Measurements from ENCODE around the gene CHD9NB.

Gene CHD9NB

DNA sequence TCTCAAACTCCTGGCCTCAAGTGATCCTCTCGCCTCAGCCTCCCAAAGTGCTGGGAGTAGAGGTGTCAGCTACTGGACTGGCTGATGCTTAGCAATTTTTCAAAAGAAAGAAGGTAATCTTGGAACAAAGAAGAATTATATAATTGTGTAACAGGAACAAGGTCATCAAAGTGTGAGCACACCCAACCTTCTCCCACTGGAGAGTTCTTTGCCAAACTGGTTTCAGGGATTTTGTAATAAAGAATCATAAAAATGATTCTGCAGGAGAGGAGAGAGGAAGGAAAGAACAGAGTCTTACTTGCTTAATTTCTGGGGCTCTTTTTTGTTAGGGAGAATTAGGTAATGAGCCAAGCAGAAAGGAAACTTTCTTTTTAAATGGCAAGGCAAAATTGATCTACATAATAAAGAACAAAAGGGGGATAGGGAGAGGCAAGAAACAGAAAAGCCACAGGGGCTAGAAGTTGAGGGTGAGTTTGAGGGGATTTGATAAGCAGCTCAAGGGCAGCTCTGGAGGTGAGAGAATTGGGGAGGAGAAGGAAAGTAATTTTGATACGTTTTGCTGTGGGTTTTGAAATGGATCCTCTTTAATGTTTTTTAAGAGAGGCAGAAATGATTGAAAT is 21.3 kb downstream of the CHD9NB start:
- DNase-seq (ENCODE audit: low spot score) = no peak

DNA sequence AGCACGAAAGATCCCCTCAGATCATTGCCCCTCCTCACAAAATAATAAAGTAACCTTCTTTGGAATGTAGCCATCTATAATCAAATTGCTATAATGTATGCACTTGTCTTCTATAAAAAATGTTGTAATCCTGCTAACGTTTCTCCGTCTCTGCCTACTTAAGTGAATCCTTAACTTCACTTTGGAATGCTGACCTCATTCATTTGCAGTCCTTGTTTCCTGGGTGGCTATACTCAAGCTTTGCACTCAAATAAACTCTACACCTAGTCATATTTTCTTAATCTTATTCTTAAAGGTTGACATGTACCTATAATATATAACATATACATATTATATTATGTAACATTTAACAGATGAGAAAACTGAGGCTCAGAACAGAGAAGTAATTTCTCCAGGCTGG is 22.7 kb downstream of the CHD9NB start:
- DNase-seq (ENCODE audit: low spot score) = no peak

DNA sequence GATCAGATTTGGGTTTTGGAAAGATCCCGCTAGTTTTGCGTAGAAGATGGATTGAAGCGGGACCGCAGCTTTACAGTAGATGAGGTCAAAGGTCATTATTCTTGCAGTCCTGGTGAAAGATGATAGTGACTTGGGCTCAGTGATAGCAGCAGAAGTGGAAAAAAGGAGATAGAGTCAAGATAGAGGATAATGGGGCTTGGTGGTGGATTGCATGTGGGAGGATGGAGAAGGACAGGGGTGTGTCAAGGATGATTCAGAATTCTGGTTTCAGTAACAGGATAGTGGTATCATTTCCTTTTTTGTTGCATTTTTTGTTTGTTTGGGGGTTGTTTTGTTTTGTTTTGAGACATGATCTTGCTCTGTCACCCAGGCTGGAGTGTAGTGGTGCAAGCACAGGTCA is 28.7 kb downstream of the CHD9NB start:
- DNase-seq (ENCODE audit: low spot score) = no peak

DNA sequence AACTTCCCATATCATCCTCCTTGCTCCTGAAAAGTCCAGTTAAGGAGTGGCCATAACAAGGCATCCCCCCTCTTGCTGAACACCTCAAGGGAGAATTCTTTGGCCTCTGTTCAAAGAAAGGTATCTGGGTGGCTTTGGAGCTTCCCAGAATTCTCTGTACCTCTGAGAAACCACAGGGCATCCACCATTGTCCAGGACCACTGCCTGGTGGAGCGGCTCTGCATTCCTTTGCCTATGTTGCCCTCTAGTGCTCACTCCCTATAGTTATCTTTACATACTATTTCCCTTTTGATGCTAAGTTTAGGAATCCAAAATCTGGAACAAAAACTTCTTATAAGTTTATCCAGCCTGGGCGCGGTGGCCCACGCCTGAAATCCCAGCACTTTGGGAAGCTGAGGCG is 30.3 kb downstream of the CHD9NB start:
- DNase-seq (ENCODE audit: low spot score) = peak; percentile 81

DNA sequence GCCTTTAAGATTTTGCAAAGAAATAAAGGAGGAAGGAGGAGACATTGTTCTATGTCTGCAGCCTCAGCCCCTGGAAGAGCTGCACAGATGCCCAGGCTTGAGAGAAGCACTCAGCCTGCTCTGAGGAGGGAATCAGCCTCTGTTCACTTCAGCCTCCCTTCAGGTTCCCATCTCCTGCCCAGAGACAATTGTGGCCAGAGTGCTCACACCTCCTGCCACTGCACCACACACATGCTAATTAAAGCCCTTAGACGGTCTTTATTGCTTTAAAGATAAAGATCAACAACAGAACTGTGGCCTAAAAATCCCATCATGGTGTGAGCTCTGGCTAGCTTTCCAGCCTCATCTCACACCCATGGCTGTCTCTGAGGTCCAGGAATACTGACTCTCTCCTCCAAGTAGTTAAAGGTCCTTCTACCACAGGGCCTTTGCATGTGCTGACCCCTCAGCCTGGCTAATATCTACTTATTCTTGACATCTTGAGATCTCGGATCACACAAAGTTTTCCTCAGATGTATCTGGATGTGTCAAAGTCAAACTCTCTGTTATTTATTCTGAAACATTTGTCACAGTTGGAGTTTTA is 33.8 kb downstream of the CHD9NB start:
- DNase-seq (ENCODE audit: low spot score) = no peak

DNA sequence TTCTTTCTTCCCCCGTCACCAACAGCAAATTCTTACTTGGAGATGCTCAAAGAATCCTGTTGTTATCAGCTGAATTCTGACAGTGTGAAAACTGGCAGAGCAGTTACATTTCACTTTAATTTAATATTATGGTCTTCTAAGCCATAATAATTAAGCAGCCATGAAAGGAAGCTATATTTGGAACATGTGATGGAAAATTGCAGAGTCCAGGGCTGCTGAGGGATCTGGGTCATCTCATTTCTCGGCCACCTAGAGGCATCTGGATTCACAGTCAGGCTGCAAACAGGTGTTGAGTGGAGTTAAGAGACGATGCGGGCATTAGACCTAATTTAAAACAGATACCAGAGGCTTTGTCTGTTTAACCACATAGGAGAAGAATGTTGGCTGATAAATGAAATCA is 38.4 kb downstream of the CHD9NB start:
- DNase-seq (ENCODE audit: low spot score) = no peak

DNA sequence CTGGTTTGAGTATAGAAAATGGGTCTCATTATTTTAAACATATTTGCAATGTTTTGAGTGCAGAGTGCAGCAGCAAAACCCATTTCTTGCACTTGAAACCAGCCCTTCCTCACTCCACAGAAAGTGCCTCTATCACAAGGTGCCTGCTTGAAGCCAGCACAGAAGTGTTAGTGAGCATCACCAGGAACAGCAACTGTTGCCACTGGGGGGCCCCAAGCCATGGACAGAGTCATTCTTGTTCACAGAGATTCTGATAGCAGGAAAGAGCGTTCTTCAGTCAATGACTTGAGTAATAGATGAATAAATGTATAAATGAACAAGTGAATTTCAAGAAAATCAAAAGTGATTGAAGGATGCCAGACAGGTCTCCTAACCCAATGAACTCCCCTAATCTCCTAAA is 45.6 kb downstream of the CHD9NB start:
- DNase-seq (ENCODE audit: low spot score) = no peak

DNA sequence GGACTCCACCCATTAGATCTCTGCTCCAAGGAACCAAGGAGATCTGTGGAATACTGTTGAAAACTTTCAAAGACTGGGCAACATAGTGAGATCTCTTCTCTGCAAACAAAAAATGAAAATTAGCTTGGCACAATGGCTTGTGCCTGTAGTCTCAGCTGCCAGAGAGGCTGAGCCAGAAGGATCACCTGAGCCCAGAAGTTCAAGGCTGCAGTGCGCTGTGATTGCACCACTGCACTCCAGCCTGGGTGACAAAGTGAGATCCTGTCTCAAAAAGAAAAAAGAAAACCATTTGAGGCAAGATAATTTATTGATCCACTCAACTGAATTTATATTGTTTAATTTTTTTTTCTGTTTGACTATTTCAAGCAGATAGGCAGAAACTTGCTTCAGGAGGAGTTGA is 54.8 kb downstream of the CHD9NB start:
- DNase-seq (ENCODE audit: low spot score) = no peak

DNA sequence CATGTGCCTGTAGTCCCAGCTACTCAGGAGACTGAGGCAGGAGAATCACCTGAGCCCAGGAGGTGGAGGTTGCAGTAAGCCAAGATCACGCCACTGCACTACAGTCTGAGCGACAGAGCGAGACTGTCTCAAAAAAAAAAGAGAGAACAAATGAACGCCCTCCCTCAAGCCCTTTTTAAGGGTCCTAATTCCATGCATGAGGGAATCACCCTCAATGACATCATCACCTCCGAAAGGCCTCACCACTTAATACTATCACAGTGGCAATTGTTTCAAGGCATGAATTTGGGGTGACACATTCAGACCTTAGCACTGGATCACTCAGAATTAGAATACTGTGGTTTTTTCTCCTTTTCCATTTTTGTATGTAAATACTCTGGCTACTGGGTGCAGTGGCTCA is 57.8 kb downstream of the CHD9NB start:
- DNase-seq (ENCODE audit: low spot score) = no peak

DNA sequence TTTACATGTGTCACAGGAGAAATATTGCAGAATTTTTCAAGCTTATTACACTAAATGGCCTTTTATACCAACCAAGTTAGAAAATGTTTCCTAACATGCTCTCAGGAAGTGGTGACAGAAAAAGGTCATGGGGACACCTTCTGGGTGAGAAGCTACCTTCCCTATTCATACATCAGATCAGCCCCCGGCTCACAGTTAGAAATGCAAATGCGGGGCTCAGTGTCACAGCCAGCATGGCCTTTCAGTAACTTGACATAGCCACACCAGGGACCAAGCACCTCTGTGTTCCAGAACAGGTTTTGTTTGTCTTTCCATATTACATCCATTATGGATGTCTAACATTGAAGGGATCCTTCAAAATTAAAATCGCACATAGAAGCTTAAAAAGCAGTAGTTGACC is 59.5 kb downstream of the CHD9NB start:
- DNase-seq (ENCODE audit: low spot score) = no peak

DNA sequence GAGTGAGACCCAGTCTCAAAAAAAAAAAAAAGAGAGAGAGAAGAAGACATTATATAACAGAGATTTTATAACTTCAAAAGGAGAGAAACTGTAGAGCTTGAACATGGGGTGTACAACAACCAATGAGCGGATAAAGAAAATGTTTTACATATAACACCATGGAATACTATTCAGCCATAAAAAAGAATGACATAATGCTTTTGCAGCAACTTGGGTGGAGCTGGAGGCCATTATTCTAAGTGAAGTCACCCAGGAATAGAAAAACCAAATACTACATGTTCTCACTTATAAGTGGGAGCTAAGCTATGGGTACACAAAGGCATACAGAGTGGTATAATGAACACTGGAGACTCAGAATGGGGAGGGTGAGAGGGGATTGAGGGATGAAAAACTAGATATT is 61.1 kb downstream of the CHD9NB start:
- no peak for DNase-seq (ENCODE audit: low spot score)

All from AG20443 (cell line).